Measurements from ENCODE around the gene UHMK1.
"Not testable (repeated sequence)": the region's sequence is repeated elsewhere in the genome, so short reads cannot be mapped to it uniquely, and the experiment has no call there.

The UHMK1 gene

DNA sequence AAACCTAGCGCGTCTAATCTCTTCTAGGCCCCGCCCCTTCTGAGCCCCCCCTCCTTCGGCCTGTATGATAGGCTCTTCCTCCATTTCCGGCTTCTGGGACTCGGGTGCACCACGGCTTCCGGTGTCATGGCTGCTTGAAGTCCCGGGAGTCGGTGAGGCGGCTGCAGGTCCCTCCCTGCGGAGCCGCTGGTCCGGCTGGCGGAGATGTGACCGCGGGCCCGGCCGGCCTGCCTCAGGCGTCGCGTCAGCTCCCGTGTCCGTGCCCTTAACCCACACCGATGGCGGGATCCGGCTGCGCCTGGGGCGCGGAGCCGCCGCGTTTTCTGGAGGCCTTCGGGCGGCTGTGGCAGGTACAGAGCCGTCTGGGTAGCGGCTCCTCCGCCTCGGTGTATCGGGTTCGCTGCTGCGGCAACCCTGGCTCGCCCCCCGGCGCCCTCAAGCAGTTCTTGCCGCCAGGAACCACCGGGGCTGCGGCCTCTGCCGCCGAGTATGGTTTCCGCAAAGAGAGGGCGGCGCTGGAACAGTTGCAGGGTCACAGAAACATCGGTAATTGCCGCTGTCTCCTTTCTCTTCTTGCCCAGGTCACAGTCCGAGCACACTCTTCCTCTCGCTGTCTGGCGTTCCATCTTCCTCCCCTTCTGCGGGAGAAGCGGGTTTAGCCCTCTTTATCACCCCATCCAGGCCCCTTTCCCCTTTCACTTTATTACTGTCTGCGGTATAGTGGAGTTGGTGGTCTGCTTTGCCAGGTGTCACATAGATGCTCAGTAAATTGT, at the start of gene UHMK1:
Gene UHMK1, plus strand, starts transcription at position 96 of the 773 bp plus-strand sequence. Its CDS starts 183 bp downstream, at position 279.
- DNase-seq = no peak

DNA sequence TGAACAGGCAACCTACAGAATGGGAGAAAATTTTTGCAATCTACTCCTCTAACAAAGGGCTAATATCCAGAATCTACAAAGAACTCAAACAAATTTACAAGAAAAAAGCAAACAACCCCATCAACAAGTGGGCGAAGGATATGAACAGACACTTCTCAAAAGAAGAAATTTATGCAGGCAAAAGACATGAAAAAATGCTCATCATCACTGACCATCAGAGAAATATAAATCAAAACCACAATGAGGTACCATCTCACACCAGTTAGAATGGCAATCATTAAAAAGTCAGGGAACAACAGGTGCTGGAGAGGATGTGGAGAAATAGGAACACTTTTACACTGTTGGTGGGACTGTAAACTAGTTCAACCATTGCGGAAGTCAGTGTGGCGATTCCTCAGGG, 43.3 kb upstream of the UHMK1 start:
- DNase-seq = not testable (repeated sequence)

- DNase-seq = no peak
Measured at GRCh38 chr1:162456323-162456722, 41.3 kb upstream of the UHMK1 start.

DNA sequence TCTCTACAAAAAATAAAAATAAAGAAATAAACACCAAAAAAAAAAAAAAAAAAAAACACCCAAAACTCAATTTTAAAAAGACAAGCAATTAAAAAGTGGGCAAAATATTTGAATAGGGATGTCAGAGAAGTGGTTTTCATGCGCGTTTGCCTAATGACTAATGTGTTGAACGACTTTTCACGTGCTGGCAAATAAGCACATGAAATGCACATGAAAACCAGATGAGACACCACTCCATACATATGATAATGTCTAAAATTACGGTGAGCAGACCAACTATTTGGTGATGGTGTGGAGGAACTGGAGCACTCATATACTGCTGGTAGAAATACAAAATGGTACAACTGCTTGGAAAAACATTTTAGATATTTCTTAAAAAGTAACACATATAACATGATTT, 39.4 kb upstream of the UHMK1 start:
- no peak for DNase-seq

DNA sequence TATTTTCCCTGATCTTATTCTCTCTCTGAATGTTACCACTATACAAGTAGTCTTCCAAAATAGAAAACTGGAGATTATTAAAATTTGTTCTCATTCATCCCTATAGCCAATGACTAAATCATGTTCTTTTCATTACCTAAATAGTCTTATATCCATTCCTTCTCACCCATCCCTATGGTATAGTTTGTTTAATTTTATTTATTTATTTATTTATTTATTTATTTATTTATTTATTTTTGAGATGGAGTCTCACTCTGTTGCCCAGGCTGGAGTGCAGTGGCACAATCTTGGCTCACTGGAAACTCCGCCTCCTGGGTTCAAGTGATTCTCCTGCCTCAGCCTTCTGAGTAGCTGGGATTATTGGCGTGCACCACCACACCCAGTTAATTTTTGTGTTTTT, 35.2 kb upstream of the UHMK1 start:
- DNase-seq = not testable (repeated sequence)

- no peak for DNase-seq
Measured at GRCh38 chr1:162463021-162463420, 34.6 kb upstream of the UHMK1 start.

DNA sequence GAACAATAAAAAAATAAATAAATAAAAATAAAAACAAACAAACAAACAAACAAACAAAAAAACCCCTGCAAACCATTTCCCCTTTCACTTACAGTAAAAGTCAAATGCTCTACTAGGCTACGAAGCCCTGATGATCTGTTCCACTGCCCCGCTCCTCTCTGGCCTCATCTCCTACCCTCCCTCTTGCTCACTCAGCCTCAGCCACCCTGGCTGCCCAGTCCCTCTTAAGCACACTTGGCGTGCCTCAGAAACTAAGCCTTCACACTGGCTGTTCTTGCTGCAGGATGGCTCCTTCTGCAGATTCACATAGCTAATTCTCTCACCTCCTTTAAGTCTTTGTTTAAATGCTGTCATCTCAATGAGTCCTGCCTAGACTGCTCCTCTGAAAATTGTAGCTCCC, 30.8 kb upstream of the UHMK1 start:
- no peak for DNase-seq

- DNase-seq = no peak
Measured at GRCh38 chr1:162470216-162470615, 27.4 kb upstream of the UHMK1 start.

DNA sequence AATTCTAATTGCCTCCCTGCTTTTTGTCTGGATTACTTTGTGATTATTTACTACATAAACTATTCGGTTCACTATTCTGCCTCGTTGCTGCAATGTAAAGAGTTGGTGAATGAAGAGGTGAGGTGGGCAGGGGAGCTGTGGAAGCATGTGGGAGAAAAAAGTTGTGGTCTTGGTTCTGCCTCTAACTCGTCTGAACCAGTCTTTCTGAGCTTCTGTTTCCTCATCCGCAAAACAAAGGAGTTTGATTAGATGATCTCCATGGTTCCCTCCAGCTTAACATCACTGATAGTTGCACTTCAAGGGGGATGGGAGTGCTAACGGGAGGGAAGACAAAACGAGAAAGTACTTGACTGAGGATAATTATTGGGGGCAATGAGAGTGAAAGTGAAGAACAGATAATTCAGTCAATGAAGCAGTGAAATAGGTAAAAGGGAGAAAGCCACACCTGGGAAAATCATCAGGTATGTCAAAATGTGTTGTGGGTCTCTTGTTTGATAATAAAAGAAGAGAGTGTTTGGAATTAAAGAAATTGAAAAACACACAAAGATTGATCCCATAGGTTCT, 26.2 kb upstream of the UHMK1 start:
- no peak for DNase-seq

DNA sequence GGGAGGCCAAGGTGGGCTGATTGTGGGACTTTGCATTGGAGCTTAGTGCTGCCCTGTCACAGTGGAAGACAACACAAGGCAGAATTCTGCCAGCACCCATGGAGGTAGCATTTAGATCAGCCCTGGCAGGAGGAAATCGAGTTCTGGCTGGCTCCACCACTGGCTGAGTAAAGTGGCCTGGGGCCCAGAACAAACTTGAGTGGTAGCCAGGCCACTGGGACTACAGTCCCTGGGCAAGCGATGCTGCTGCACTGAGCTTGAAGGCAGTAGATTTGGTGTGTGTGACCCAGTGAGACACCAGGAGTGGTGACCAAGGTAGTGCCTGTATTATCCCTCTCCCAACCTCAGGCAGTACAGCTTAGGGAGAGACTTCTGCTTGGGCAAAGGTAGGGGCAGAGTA, 22.5 kb upstream of the UHMK1 start:
- no peak for DNase-seq

DNA sequence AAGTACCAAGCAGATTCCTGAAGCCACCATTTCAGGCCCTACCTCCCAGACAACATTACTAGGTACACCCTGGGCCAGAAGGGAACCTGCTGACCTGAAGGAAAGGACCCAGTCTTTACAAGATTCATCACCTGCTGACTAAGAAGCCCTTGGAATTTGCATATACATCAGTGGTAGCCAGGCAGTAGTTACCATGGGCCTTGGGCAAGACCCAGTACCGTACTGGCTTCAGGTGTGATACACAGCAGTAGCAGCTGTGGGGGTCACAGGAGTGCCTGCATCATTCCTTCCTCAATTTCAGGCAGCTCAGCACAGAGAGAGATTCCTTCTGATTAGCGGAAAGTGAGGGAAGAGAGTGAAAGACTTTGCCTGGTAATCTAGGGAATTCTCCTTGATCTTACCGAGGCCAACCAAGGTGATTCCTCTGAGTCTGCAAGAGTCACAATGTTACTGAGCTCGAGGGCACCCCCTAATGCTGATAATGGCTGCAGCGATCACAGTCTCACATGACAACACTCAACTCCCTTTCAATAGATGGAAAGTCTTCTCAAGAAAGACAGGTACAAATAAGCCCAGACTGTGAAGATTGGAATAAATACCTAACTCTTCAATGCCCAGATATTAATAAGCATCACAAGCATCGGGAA, 22.0 kb upstream of the UHMK1 start:
- DNase-seq = no peak

- DNase-seq = no peak
Measured at GRCh38 chr1:162476620-162477019, 21.0 kb upstream of the UHMK1 start.

- no peak for DNase-seq
Measured at GRCh38 chr1:162485236-162485635, 12.4 kb upstream of the UHMK1 start.

GRCh38 chr1:162487241-162487640, 10.4 kb upstream of the UHMK1 start:
- DNase-seq = no peak

GRCh38 chr1:162488219-162488618, 9.4 kb upstream of the UHMK1 start:
- DNase-seq = no peak

GRCh38 chr1:162495531-162496233, 1.9 kb upstream of the UHMK1 start:
- DNase-seq = not testable (repeated sequence)

DNA sequence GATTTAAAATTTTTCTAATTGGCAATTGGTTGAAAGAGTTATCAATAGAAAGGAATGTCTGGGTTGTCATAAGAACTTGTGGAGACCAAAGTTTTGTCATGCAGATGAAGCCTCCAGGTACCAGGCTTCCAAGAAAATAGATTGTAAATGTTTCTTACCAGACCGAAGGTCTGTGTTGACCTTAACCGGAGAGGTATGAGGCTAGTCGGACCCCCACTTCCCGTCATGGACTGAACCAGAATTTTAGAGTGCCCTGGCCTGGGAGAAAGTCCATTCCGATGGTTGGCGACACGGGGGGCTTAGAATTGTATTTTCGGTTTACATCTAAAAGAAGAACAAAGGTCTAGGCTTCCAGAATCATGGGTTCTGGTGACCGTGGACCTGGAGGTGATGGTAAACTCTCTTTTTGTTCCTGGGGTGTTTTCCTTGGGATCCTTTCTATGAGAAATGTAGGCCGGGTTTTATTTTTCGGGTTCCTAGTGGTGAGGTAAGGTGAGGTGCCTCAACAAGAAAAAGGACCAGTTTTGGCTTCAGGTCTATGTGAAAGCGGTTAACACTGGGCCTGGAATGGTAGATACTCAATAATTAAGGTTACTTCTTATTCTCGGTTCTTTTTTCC, 405 bp upstream of the UHMK1 start:
- no peak for DNase-seq

DNA sequence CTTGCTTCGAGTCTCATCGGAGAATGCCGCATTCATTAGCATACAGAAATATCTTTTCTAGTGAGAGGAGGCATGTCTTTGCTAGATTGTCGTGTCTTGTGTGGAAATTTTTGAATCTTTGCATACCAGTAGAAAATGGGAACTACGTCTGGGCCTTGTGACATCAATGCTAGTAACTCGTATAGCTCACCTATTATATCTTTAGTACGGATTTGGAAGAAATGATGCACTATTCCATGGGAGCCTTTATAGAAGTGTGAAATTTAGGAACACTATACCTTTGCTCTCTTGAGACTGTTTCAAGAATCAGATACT, 835 bp downstream of the UHMK1 start:
- DNase-seq = no peak

GRCh38 chr1:162500805-162501204, 3.2 kb downstream of the UHMK1 start:
- no peak for DNase-seq

- no peak for DNase-seq
Measured at GRCh38 chr1:162502077-162502476, 4.5 kb downstream of the UHMK1 start.

DNA sequence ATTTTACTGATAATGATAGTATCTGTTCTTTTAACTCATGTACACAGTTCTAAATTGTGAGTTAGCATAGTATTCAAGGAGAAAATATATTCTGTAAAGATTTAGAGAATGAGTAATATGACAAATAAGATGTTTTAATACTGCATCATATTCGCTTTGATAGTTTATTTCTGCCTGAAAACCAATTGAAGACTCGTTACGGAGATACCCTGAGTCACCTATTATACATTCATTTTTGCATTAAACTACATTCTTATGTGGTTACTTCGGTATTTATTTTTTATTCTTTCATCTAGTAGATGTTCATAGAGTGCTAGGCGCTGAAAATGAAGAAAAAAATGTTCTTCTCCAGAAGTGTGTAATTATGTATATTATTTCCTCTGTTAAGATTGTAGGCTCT, 5.3 kb downstream of the UHMK1 start:
- DNase-seq = no peak

- no peak for DNase-seq
Measured at GRCh38 chr1:162527314-162527713, 29.7 kb downstream of the UHMK1 start.

DNA sequence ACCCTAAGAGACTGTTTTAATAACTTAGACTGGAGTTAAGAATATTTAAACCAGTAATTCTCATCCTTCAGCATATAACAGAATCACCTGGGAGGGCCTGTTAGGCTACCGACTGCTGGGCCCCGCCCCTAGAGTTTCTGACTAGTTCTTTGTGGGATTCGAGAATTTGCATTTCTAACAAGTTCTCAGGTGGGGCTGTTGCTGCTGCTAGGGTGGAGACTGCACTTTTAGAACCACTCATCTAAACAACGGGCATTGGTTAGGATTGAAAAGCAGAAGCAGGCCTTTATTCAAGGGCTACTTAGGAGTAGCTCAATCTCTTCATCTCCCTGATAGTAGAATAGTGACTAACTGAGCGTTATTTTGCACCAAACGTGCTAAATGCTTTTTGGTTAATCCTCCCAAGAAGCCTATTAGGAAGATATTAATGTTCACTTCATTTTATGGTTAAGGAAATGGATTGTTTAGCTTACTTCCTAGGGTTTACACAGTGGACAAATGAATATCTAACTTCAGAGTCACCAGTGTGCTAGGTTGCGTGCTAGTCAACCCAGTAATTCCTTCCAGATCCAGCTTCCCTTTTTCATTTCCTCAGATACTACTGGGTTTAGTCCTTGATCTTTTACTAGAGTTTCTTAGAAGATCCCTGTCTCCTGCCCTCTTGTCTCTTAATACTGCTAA, 32.8 kb downstream of the UHMK1 start:
- DNase-seq = no peak

Data from cortex of kidney (tissue), 1 donor.